ENCODE measurements around the gene RAB44. TPM values are rescaled to one million over a fixed set of nuclear protein-coding genes. Genes with fewer than 3 reads are reported as not detected.
A peak's percentile ranks its signal among the peaks of the same experiment; 100 is the strongest.

RAB44 gene
- total RNA-seq, 1 experiment from 2014 or later, result not detected

DNA sequence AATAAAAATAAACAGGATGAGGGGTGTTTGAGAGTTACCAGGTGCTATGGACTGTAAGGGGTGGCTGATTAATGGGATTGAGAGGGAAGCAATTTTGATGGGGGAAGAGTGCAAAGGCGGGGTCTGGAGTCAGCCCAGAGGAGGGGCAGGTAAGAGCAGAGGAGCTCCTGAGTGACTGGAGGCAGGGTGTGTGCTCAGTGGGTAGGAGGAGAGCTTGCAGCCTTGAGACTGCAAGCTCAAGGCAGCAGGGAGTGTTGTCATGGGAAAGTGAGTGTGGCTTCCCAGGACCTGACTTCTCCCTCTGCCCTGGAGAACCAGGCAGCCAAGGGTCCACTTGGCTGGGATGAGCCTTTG, 54.2 kb downstream of the RAB44 start:
- DNase-seq (ENCODE audit: low read depth), result no peak

DNA sequence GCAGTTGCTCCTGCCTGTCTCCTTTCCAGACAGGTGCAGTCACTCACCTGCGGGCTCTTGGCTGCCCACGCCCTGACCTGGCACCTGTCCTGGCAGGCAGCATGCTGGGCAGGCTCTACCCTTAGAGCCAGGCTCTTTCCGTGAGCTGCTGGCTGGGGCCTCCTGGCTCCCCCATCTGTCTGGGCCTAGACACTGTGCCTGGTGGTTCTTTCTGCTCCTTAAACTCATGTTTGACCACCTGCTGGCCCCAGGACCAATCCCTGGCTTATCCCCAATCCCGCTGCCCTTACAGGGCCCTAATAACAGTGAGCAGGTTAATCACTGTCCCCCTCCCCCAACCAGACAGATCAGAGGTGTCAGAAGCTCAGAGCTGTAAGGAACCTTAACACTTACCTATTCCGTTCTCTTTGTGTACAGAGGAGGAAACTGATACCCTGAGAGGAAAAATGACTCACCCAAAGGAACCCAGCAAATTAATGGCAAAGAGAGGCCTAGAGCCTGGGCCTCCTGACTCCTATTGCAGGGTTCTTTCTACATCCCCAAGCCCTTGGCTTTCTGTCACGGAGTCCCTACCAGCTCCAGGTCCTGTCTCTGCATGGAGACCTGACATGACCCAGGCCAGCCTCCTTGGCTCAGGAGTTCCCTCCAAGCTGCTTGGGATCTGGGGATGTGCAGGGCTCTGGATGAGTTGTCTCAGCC, 54.7 kb downstream of the RAB44 start:
- DNase-seq (ENCODE audit: low read depth), result peak; percentile 48

DNA sequence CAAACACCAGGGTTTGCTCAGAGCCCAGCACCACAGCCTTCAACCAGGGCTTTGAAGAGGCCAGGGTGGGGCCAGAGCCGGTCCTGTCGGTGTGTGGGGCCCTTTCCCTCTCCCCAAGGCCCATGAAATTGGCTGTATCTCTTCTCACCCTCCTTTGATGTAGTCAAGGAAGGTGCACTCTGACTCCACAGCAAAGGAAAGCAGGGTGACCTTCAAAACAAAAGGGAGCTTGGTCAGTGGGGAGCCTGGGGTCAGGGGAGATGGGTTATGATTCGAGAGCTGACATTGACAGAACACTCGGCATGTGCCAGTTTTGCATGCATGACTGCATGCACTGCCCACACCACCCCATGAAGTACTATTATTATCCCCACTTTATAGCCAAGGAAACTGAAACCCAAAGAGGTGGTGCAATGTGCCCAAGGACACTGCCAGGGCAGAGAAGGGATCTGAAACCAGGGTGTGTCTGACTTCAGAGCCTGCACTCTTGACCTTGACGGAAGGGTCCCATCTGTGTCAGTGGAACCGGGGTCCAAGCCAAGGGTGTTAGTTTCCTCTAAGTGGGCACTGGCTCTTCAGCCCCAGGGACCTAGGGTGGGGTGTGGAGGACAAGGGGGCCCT, 55.4 kb downstream of the RAB44 start:
- no peak for DNase-seq (ENCODE audit: low read depth)

DNA sequence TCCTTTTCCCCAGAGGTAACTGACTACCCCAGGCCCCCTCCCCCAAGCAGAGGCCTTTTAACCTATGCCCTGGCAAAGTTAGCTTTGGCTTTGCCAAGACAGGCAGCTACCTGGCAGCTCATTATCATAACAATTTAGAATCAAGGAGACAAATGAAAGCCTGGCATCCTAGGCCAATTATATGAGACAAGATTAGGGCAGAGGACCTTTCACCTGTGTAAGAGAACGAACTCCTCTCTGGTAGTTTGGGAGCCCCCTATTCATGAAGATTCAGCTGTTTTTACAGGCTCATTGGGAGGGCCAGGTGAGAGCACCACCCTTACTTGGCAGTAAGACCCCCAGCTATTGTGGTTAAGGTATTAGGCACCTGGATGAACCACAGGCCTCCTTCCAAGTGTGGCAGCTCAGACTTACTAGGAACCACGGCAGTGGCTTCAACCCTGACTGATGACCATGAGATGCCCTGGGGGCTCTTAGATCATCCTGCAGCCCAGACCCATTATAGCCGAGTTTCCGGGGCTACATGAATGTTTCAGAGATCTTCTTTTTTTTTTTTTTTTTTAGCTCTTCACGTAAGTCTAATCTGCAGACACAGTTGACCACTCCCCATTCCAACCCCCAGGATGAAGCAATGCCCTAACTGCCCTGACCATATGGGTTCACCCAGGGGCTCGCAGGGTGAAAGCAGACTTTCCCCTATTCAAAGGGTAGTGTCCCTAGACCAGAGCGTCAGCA, 56.2 kb downstream of the RAB44 start:
- no peak for DNase-seq (ENCODE audit: low read depth)

DNA sequence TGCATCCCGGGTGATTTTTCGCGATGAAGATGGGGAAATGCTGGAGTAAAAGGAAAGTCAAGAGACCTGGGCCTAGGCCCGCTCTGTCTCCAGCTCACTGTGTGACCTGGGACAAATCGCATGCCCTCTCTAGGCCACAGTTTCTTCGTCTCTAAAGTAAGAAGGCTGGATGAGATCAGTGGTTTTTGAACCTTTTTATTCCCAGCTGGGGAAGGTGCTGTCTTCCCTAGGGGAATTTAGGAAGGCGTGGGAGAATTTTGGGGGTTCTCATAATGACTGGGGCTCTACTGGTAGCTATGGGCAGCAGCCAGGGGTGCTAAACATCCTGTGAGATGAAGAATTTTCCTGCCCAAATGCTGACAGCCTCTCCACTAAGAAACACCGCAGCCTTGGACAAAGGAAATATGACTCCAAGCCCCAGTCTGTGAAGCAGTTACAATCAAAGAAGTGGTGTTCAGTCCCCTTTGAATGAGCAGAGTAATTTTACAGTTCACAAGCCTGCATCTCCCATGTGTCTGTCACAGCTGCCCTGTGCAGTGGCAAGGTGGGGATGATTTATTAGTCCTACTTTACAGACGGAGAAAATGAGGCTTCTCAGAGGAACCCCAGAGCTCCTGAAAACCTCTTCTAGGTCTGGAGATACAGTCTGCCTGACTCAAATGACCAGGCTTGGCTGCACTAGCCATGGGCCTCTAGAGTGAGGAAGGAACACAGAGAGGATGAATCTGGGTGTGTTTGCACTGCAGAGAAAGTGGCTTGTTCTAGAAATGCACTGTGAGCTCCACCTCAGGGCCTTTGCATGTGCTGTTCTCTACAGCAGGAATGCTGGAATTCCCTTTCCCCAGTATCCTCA, 57.2 kb downstream of the RAB44 start:
- peak; percentile 15 for DNase-seq (ENCODE audit: low read depth)

DNA sequence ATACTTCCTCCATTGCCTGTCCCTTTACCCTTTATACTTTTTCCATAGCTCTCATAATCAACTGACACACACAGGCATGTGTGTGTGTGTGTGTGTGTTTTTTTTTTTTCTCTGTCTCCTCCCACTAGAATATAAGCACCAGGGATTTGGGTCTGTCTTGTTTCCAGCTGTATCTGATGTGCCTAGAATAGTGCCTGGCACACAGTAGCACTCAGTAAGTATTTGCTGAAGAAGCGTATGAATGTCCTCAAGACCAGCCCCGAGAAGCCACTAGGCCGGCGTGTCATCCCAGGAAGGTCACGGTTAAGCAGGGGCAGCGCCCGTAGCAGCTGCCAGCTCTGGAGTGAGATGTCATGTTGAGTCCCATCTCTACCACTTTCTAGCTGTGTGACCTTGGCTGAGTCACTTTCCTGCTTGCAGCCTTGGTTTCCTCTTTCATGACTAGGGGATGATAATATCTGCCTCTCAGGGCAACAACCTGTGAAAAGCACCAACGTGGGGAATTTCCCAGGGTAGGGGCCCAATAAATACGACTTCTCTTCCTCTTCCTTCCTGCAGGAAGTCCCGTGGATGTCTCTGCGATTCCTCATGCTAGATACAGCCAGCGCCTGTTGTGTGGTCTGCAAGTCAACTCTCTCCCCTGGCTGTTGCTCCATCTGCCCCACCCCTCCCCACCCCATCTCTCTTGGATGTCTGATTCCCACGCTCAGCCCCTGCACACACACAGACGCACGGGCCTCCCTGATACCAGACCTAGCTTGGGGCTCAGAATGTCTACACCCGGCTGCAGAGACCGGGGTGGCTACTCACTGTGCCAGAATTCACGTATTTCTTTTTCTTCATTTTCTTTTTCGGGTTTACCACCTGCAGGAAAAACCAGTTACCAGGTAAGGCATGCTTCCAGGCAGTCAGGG, 58.1 kb downstream of the RAB44 start:
- peak; percentile 96 for DNase-seq (ENCODE audit: low read depth)

DNA sequence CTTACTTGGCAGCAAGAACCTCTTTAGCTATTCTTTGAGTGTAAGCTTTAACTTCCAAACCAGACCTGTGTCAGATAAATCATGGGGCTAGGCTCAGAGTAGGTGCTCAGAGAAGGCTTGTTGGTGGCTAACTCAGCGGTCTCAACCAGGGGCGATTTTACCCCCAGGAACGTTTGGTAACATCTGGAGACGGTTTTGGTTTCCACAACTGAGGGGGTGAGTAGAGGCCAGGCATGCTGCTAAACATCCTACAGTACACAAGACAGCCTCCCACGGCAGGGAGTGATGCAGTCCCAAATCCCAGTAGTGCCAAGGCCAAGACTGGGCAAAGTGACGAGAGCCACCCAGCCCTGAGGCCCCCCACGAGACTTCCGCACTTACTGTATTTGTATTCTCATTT, 59.2 kb downstream of the RAB44 start:
- DNase-seq (ENCODE audit: low read depth), result no peak

DNA sequence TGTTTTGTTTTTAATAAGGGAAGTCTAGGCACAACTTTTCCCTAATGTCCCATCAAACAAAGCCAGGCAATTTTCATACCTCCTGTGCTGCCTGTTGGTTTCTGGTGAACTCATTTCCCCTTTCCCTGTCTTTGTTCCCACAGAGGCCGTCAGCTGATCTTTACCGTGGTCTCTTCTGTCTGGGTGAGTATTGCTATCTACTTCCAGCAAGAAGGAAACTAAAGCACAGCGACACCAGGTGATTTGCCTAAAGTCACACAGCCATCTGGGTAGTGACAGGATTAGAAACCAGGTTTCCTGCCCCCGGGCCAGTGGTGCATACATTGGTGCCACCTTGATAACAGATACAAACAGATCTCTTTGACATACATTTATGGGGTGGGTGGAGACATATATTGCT, 59.6 kb downstream of the RAB44 start:
- DNase-seq (ENCODE audit: low read depth), result peak; percentile 46

DNA sequence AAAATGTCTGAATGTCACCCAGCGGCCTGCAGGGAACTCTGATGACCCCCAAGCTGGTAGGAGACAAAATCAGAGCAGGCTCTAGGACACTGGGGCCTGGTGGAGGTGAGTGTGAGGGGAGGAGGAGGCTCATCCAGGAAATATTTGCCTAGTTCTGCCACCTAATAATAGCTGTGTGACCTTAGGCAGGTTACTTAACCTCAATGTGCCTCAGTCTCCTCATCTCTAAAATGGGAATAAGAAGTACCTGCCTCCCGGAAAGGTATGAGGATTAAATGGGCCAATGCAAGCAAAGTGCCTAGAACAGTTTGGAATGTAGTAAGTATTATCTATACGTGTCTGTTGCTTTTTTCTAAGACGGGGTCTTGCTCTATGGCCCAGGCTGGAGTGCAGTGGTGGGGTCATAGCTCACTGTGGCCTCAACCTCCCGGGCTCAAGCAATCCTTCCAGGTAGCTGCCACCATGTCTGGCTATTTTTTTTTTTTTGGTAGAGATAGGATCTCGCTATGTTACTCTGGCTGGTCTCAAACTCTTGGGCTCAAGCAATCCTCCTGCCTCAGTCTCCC, 60.4 kb downstream of the RAB44 start:
- no peak for DNase-seq (ENCODE audit: low read depth)

DNA sequence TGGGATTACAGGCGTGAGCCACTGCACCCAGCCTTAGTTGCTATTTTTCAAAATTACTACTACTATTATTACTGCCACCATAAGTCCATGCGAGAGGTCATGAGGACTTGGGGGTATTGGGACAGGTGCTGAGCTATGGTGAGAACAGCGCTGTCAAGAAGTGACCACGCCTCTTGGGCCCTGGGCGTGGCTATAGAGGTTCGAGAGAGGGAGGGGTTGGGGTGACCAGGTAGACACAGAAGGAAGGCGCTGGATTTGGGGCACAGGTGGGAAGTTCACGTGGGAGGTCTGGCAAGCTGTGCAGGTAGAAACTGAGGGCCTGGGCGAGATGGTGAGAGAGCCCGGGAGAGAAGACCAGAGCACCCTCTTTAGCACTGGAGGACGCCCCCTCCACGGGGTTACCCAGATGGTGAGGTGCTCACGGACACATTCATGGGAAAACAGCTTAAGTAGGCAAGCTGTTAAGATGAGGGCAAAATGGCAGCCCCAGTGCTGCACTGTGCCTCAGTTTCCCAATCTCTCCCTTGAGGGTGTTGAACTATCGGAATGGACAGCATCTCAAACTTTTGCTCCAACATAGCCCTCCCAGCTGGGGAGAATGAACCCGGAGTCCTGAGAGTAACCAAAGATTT, 61.0 kb downstream of the RAB44 start:
- no peak for DNase-seq (ENCODE audit: low read depth)

DNA sequence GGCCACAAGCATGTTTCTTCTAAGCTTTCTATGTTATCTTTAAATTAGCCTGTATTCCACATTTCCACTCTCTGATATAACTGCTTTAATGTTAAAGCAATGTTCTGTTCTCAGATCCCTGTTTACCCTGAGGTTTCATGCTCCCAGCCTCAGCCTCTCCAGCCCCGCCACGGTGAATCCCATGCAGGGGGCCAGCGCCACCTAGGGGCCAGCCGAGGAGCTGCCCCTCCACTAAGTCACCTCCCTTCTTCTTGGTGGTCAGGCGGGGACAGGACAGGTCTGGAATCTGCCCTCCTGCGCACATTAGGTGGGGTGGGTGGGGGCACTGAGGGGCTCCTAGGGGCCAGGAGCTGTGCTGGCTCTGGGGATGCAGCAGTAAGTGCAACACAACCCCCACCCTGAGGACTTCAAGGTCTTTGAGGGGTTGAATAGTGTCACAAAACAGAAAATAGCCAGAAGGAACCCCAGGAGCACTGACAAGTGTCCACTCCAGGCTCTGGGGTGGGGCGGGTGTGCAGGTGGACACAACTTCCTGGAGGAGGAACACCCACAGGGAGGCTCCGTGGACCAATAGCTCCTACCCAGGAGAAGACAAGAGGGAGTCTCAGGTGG, 61.6 kb downstream of the RAB44 start:
- DNase-seq (ENCODE audit: low read depth), result peak; percentile 73

DNA sequence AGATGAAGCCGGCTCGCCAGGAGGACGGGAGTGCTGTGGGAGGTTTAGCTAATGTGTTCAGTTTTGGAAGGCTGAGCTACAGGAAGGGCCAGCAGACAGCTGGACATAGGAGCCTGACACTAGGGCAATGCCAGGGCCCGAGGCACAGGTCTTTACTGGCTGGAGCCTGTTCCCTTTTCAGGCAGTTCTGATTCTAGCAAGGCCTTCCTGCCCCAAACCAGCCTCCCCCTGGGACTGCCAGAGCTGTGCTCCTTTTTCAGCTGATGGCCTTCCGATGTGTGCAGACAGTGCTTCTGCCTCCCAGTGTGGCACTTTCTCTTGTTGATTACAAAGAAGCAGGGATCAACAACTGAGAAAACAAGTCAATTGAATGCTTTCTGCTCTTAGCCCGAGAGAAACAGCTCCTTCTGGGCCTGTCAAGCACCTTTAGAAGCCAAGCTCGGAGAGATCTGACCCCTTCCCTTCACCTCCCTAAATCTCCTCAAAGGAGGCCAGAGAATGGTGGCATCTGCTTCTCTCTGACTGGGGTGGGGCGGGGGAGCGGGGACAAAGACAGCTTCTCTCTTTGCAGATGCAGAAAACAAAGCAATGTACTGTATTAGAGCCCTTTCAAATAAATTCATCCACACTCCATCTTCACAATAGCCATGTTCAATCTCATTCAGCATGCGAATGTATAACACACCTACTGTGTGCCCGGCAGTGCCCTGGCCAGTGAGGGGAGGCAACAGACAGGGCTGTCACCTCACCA, 63.2 kb downstream of the RAB44 start:
- no peak for DNase-seq (ENCODE audit: low read depth)

DNA sequence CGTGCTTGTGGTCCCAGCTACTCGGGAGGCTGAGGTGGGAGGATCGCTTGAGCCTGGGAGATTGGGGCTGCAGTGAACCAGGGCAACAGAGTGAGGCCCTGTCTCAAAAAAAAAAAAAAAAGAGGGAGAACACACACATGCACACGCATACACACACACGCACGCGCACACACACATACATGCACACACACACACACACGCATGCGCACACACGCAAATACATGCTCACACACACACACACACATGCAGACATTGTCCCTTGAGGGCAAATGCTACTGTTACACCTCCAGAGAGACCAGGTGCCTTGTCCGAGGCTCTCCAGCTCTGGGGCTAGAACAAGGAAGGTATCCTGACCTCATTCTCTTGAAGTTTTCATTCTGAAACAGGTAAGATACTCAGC, 64.5 kb downstream of the RAB44 start:
- DNase-seq (ENCODE audit: low read depth), result no peak

DNA sequence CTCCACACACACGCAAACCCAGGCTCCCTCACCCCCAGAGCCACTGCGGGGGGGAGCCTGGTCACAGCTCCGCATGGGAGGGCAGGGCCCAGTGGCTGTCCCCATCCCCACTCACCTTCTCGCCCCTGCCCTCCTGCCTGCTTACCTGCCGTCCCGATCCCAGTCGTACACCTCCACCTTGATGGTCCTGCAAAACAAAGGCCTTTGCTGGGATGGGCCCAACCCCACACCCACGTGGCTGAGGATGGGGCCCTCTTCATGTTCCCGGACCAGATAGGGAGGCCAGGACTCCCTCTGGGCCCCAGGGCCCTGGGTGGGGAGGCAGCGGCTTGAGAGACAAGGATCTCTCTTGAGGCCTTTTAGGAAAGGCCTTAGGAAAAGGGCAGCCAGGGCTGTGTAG, 67.6 kb downstream of the RAB44 start:
- no peak for DNase-seq (ENCODE audit: low read depth)

DNA sequence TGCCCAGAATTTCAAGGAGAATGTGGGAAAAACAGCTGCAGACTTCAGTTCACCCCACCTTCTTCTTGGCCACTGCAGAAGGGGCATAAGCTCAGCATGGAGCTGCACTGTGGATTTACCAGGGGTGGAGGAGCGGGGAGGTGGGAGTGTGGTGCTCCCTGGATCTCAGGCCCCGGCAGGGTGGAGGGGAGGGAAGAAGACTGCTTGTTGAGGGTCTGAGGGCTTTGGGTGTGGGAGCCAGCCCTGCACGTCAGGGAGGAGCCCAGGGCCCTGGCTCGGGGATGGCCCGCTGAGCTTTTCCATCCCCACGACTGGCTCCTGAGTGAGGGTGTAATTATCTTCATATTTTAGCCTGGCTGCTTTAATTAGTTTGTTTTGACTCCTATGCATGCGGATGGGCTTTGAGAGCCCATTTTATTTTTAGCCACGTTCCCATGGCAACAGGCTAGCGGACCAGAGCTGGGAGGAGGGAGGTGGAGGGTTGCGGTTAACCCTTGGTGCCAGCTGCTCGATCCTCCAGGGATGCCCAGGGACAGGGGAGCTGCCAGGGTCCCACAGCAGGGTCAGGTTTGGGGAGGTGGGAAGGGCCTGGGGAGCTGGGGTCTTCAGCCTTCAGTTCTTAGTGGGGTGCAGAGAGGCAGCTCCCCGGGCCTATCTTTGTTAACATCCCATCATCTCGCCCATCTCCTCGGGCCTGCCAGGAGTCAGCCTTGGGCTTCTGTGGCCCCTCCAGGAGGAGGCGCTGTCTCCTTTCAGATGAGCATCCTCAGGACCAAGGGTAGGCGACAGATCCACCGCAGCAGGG, 68.2 kb downstream of the RAB44 start:
- peak; percentile 70 for DNase-seq (ENCODE audit: low read depth)

DNA sequence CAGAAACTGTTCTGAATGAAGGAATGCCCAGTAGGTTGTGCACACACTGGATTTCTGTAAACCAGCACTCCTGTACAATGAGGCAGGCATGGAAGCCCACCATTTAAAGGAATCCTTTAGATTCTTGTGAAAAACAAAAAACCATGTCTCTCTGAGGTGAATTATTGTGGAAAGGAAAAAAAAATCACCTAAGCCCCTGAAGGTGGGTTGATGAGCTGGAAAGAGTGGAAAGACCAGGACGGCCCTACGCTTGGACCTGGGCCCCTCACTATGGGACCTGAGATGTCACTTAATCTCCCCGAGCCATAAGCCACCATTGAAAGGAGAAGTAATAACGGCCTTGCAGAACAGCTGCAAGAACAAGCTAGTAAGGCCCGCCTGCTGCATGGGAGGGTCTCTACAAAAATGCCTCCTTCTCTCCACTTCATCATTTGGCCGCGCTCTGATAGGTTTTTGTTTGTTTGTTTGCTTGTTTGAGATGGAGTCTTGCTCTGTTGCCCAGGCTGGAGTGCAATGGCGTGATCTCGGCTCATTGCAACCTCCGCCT, 68.8 kb downstream of the RAB44 start:
- DNase-seq (ENCODE audit: low read depth), result no peak

DNA sequence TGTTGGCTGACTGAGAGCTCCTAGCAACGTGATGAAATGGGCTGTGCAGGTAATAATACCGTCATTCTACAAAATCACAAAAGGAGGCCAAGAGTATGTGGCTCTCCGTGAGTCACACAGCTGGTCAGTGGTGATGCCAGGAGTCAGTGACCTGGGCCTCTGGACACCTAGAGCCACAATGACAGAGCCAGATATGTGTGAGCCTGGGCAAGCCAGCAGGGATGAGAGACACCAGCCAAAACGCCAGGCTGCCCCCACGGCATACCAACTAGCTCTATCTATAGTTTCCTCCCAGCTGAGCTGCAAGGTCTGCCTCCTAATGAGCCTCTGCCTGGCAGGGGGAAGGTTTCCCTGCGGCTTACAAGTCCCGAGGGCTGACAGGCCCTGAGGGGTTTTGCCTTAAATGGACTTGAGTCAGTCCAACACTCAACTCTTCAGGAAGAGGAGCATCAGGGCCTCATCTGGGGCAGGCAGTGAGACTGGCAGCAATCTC, 71.6 kb downstream of the RAB44 start:
- DNase-seq (ENCODE audit: low read depth), result peak; percentile 60

All from HT1080 (cell line).